K562 (cell line): Measurements from ENCODE around the gene PLD3. TPM values are rescaled to one million over a fixed set of nuclear protein-coding genes. Genes with fewer than 3 reads are reported as not detected.

Source experiments
- ARHGAP35 ChIP-seq: fragments of 450-650 bp; IDR thresholded peaks from 2 replicates; pipeline ENCODE4 v1.6.1; 2018; ENCODE audit not compliant: partially characterized antibody
- BRD9 ChIP-seq: fragments of 450-650 bp; IDR thresholded peaks from 2 replicates; pipeline ENCODE4 v1.6.1; 2018; ENCODE audit warnings: low read depth; ENCODE audit not compliant: partially characterized antibody
- CC2D1A ChIP-seq: fragments of 450-650 bp; IDR thresholded peaks from 2 replicates; pipeline ENCODE4 v1.6.1; 2017; ENCODE audit warnings: mild to moderate bottlenecking
- IFI16 ChIP-seq: fragments of 250-450 bp; sonication (Bioruptor Pico); IDR thresholded peaks from 2 replicates; pipeline ENCODE4 v2.1.2; 2022; ENCODE audit warnings: mild to moderate bottlenecking, inconsistent platforms
- KLF13 ChIP-seq: fragments of 450-650 bp; IDR thresholded peaks from 2 replicates; pipeline ENCODE4 v1.6.1; 2016; ENCODE audit warnings: missing genetic modification characterization, low read depth, mild to moderate bottlenecking, missing compliant biosample characterization, moderate library complexity, borderline replicate concordance
- MBD2 ChIP-seq: sonication (generic); IDR thresholded peaks from 2 replicates; pipeline ENCODE4 v1.6.1; 2016; ENCODE audit warnings: low read depth, borderline replicate concordance
- NFIX ChIP-seq: fragments of 250-450 bp; sonication (Bioruptor Pico); IDR thresholded peaks from 2 replicates; pipeline ENCODE4 v1.4.0; 2020; ENCODE audit warnings: low read depth, mild to moderate bottlenecking, moderate library complexity
- POLR2AphosphoS5 ChIP-seq: IDR thresholded peaks from 2 replicates; pipeline ENCODE4 v1.6.1; 2011; ENCODE audit warnings: mild to moderate bottlenecking, low read depth, low read length, moderate library complexity; ENCODE audit not compliant: control insufficient read depth, insufficient read depth
- POLR2B ChIP-seq: fragments of 450-650 bp; IDR thresholded peaks from 2 replicates; pipeline ENCODE4 v1.6.1; 2018; ENCODE audit warnings: low read depth; ENCODE audit not compliant: partially characterized antibody
- SAFB ChIP-seq: fragments of 200-400 bp; formaldehyde crosslinking; IDR thresholded peaks from 2 replicates; pipeline ENCODE4 v1.6.1; 2017; ENCODE audit warnings: low read depth, low read length, borderline replicate concordance
- SAFB2 ChIP-seq: fragments of 200-400 bp; formaldehyde crosslinking; IDR thresholded peaks from 2 replicates; pipeline ENCODE4 v1.6.1; 2018; ENCODE audit warnings: borderline replicate concordance, low read length, low read depth, moderate library complexity; ENCODE audit not compliant: severe bottlenecking
- SMARCB1 ChIP-seq: IDR thresholded peaks from 2 replicates; pipeline ENCODE4 v1.6.1; 2011; ENCODE audit warnings: improper control_type of control experiment, low read depth; ENCODE audit not compliant: insufficient read length
- TBL1XR1 ChIP-seq, 2 experiments: IDR thresholded peaks; 2 replicates each; pipeline ENCODE4 v1.6.1; 2012; ENCODE audit warnings: improper control_type of control experiment in 2 of 2, low read length in 2 of 2, mild to moderate bottlenecking in 1 of 2
- TFAM ChIP-seq: fragments of 250-450 bp; sonication (Bioruptor Pico); conservative IDR thresholded peaks from 2 replicates; pipeline ENCODE4 v1.5.0; 2021; ENCODE audit warnings: mild to moderate bottlenecking, moderate library complexity
- TOE1 ChIP-seq, 2 experiments: fragments of 450-650 bp in 1 of 2; sonication (generic) in 1 of 2; formaldehyde crosslinking in 1 of 2; IDR thresholded peaks; 2 replicates each; pipeline versions ENCODE4 v1.7.1 to v1.8.0; 2016 to 2022; ENCODE audit warnings: borderline replicate concordance in 2 of 2, mild to moderate bottlenecking in 2 of 2, antibody characterized with exemption in 1 of 2, inconsistent platforms in 1 of 2, low read depth in 1 of 2, missing genetic modification reagents in 1 of 2, moderate library complexity in 1 of 2
- ZKSCAN1 ChIP-seq: fragments of 150-350 bp; IDR thresholded peaks from 2 replicates; pipeline ENCODE4 v1.6.1; 2016; ENCODE audit warnings: low read depth, low read length
- ZNF12 ChIP-seq: sonication (generic); formaldehyde crosslinking; IDR thresholded peaks from 2 replicates; pipeline ENCODE4 v1.4.0; 2020; ENCODE audit warnings: mild to moderate bottlenecking, missing genetic modification reagents
- ZNF165 ChIP-seq: fragments of 250-450 bp; sonication (Bioruptor Pico); IDR thresholded peaks from 2 replicates; pipeline ENCODE4 v1.4.0; 2020; ENCODE audit warnings: borderline replicate concordance
- ZNF232 ChIP-seq: sonication (generic); formaldehyde crosslinking; IDR thresholded peaks from 2 replicates; pipeline ENCODE4 v1.8.0; 2022; ENCODE audit warnings: mild to moderate bottlenecking, missing genetic modification reagents
- ZNF239 ChIP-seq: fragments of 250-450 bp; sonication (Bioruptor Pico); IDR thresholded peaks from 2 replicates; pipeline ENCODE4 v1.4.0; 2020; ENCODE audit warnings: mild to moderate bottlenecking
- ZNF354B ChIP-seq: fragments of 250-450 bp; sonication (Bioruptor Pico); IDR thresholded peaks from 2 replicates; pipeline ENCODE4 v1.4.0; 2020
- ZNF655 ChIP-seq: fragments of 250-450 bp; sonication (Bioruptor Pico); IDR thresholded peaks from 2 replicates; pipeline ENCODE4 v1.5.0; 2021
- ZNF707 ChIP-seq: fragments of 250-450 bp; sonication (Bioruptor Pico); conservative IDR thresholded peaks from 2 replicates; pipeline ENCODE4 v1.8.0; 2022; ENCODE audit warnings: inconsistent platforms, mild to moderate bottlenecking, moderate library complexity
- polyA plus RNA-seq, 8 experiments: library from polyadenylated mRNA; depleted of rRNA in 4 of 8; stranded (reverse) in 5 of 8; unstranded in 3 of 8; fragments of >200 nt; fragmentation: Nextera tagmentation in 2 of 8; fragmentation: Illumina TruSeq in 1 of 8; extraction: Ambion mirVana in 2 of 8; extraction: Trizol in 1 of 8; gene quantifications; 2 replicates each; pipeline versions ENCODE4 v1.2.1 to v1.2.3, GENCODE V29; 2011 to 2014; ENCODE audit warnings: inconsistent platforms in 1 of 8, missing spikeins in 1 of 8
- total RNA-seq, 7 experiments: library from RNA; depleted of rRNA in 6 of 7; stranded (reverse); fragments of >200 nt in 6 of 7; fragmentation: Illumina TruSeq in 2 of 7; extraction: Trizol in 2 of 7; gene quantifications; 2 replicates each; pipeline versions ENCODE4 v1.2.1 to v1.2.3, GENCODE V29; 2011 to 2021; ENCODE audit warnings: low replicate concordance in 1 of 7
- TF ChIP-seq, protein P1 (sequence below): fragments of 450-650 bp; formaldehyde crosslinking; IDR thresholded peaks from 2 replicates; pipeline ENCODE4 v1.4.0; 2020; ENCODE audit warnings: mild to moderate bottlenecking
- TF ChIP-seq, protein P2 (sequence below): fragments of 450-650 bp; formaldehyde crosslinking; IDR thresholded peaks from 2 replicates; pipeline ENCODE4 v1.4.0; 2022; ENCODE audit warnings: mild to moderate bottlenecking, moderate library complexity

Gene PLD3
- total and polyA plus RNA-seq, 9 of the 15 experiments (the other 6 are each of a cell fraction or from before 2014, with no cell fraction given), result 2.3 to 128 (median 72.7) TPM

DNA sequence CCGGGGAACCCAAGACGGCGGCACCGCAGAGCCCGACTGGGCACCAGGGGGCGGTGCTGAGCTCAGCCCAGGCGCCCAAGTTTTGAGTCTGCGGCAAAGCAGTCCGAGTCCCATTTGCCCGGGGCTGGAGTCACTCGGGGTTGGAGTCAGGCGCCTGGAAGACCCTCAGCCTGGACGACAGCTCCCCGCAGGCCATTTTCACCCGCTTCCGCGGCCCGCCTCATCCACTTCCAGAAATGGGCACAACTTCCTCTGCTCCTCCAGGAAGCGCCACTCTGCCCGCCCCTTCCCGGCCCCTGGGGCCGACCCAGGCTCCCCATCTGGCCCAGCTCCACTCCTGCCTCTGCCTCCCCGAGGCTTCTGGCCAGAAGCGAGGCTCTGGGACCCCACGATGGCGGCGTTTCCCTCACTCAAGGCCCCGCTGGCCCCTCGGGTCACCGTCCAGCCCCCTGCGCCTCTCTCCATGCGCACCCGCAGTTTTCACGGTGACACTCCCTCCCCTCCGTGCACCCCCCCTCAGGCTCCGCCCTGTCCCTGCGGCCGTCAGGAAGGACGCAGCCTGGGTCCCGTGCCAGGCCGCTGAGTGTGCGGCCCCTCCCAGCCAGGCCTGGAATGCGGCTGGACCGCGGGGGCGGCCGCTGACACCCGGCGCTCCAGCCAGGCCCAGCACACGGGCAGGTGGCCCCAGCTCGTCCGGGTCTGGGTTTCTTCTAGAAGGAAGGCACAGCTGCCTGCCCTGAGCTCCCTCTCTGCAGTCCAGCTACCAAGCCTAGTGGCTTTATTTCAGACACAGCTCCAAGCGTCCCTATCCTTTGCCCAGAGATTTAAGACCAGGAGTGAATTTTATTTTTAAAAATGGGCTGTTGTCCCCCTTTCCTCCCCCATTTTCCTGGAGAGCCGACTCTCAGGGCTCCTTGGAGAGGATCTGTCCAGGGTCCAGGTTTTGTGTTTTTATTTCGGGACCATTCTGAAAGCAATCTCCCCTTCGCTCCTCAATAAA lies 72.6 kb downstream of the PLD3 start (continued):
- TF ChIP-seq SAFB2 (no peak), POLR2B (peak; percentile 63), SMARCB1 (no peak), ZNF232 (CRISPR knock-in tag) (0 out of 2 replicates have a peak, but pooled peaks have one; percentile 59), ZNF12 (CRISPR knock-in tag) (no peak), NFIX (CRISPR knock-in tag) (no peak), ZNF655 (CRISPR knock-in tag) (no peak), IFI16 (no peak), TBL1XR1 (IDR thresholded peaks at IDR 0.05; ENCODE audit: low read length in 2 of 2) (peak; percentile 7 to 55; a peak in 1 of 4 replicates), ZNF354B (no peak), SAFB (no peak), BRD9 (no peak), ZNF239 (CRISPR knock-in tag) (no peak), ZNF707 (CRISPR knock-in tag) (no peak), ZKSCAN1 (peak; percentile 13; the same call in 1 of the 2 replicates), ARHGAP35 (no peak), CC2D1A (peak; percentile 79), KLF13 (tag) (no peak), TFAM (no peak), POLR2AphosphoS5 (peak; percentile 64), TOE1 (IDR thresholded peaks at IDR 0.05; ENCODE audit: borderline replicate concordance) (0 out of 2 replicates have a peak, but pooled peaks have one; percentile 51), TOE1 (CRISPR knock-in tag; IDR thresholded peaks at IDR 0.05; ENCODE audit: borderline replicate concordance, low read depth) (no peak), MBD2 (peak; percentile 59; the same call in 1 of the 2 replicates), ZNF165 (CRISPR knock-in tag) (no peak)
- TF ChIP-seq, protein P1, sequence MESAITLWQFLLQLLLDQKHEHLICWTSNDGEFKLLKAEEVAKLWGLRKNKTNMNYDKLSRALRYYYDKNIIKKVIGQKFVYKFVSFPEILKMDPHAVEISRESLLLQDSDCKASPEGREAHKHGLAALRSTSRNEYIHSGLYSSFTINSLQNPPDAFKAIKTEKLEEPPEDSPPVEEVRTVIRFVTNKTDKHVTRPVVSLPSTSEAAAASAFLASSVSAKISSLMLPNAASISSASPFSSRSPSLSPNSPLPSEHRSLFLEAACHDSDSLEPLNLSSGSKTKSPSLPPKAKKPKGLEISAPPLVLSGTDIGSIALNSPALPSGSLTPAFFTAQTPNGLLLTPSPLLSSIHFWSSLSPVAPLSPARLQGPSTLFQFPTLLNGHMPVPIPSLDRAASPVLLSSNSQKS (CRISPR knock-in tag), result no peak
- TF ChIP-seq, protein P2, sequence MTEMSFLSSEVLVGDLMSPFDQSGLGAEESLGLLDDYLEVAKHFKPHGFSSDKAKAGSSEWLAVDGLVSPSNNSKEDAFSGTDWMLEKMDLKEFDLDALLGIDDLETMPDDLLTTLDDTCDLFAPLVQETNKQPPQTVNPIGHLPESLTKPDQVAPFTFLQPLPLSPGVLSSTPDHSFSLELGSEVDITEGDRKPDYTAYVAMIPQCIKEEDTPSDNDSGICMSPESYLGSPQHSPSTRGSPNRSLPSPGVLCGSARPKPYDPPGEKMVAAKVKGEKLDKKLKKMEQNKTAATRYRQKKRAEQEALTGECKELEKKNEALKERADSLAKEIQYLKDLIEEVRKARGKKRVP (CRISPR knock-in tag), result no peak; the same call in 1 of the 2 replicates
